Activated effector memory CD4-positive, alpha-beta T cell treated with Interleukin-2 at 50 U/mL for 16 hours (primary cell): ENCODE results near the gene ZNF365.
"Not testable (repeated sequence)": the region's sequence is repeated elsewhere in the genome, so short reads cannot be mapped to it uniquely, and the experiment has no call there.

Source experiments
- DNase-seq: peaks from one replicate; pipeline ENCODE4 v3.0.0-alpha.2; 2020

ZNF365 gene

GRCh38 chr10:62377966-62378365, 3.8 kb downstream of the ZNF365 start:
- no peak for DNase-seq

GRCh38 chr10:62378877-62379276, 4.7 kb downstream of the ZNF365 start:
- DNase-seq = not testable (repeated sequence)

- no peak for DNase-seq
Observed at GRCh38 chr10:62379394-62379793, 5.2 kb downstream of the ZNF365 start.

- no peak for DNase-seq
Observed at GRCh38 chr10:62380016-62380415, 5.8 kb downstream of the ZNF365 start.

GRCh38 chr10:62381385-62382102, 7.4 kb downstream of the ZNF365 start:
- no peak for DNase-seq

GRCh38 chr10:62382831-62383230, 8.7 kb downstream of the ZNF365 start:
- no peak for DNase-seq

- peak; percentile 44 for DNase-seq
Observed at GRCh38 chr10:62384057-62384446, 9.9 kb downstream of the ZNF365 start.

- no peak for DNase-seq
Observed at GRCh38 chr10:62384447-62385081, 10.4 kb downstream of the ZNF365 start.

- DNase-seq = no peak
Observed at GRCh38 chr10:62386356-62387320, 12.5 kb downstream of the ZNF365 start.

GRCh38 chr10:62388328-62388727, 14.2 kb downstream of the ZNF365 start:
- DNase-seq = no peak

- DNase-seq = no peak
Observed at GRCh38 chr10:62390497-62391176, 16.5 kb downstream of the ZNF365 start.

- no peak for DNase-seq
Observed at GRCh38 chr10:62393237-62393636, 19.1 kb downstream of the ZNF365 start.

GRCh38 chr10:62394556-62395018, 20.4 kb downstream of the ZNF365 start:
- no peak for DNase-seq

GRCh38 chr10:62395892-62396291, 21.7 kb downstream of the ZNF365 start:
- no peak for DNase-seq

GRCh38 chr10:62396864-62397263, 22.7 kb downstream of the ZNF365 start:
- DNase-seq = no peak

- DNase-seq = no peak
Observed at GRCh38 chr10:62399211-62399610, 25.0 kb downstream of the ZNF365 start.

GRCh38 chr10:62402508-62402907, 28.3 kb downstream of the ZNF365 start:
- no peak for DNase-seq

- not testable (repeated sequence) for DNase-seq
Observed at GRCh38 chr10:62410528-62410927, 36.4 kb downstream of the ZNF365 start.

GRCh38 chr10:62410934-62411333, 36.8 kb downstream of the ZNF365 start:
- DNase-seq = not testable (repeated sequence)

GRCh38 chr10:62413048-62413447, 38.9 kb downstream of the ZNF365 start:
- no peak for DNase-seq

- no peak for DNase-seq
Observed at GRCh38 chr10:62413652-62414051, 39.5 kb downstream of the ZNF365 start.

GRCh38 chr10:62414359-62414758, 40.2 kb downstream of the ZNF365 start:
- no peak for DNase-seq
